GM19468 (cell line): ENCODE measurements around the gene PRPF40A.

Experiments
- ATAC-seq: cut with Tn5 transposase; IDR thresholded peaks from one replicate; pipeline ENCODE4 v1.9.1; 2021; ENCODE audit warnings: mild to moderate bottlenecking, moderate library complexity, moderate number of reproducible peaks; ENCODE audit not compliant: unreplicated experiment; ENCODE audit errors: extremely low read depth

Gene PRPF40A

GRCh38 chr2:152661076-152661475 lies 56.2 kb downstream of the PRPF40A start:
- ATAC-seq = no peak

- no peak for ATAC-seq
These were observed 59.0 kb downstream of the PRPF40A start for GRCh38 chr2:152658221-152658620.

GRCh38 chr2:152657043-152657442 lies 60.2 kb downstream of the PRPF40A start:
- ATAC-seq = no peak

- ATAC-seq = no peak
These were observed 61.4 kb downstream of the PRPF40A start for GRCh38 chr2:152655880-152656279.

GRCh38 chr2:152651834-152652233 lies 65.4 kb downstream of the PRPF40A start:
- ATAC-seq = no peak

- ATAC-seq = no peak
These were observed 66.4 kb downstream of the PRPF40A start for GRCh38 chr2:152650768-152651371.

GRCh38 chr2:152649997-152650396 lies 67.3 kb downstream of the PRPF40A start:
- no peak for ATAC-seq

GRCh38 chr2:152648336-152648735 lies 68.9 kb downstream of the PRPF40A start:
- no peak for ATAC-seq

- ATAC-seq = no peak
These were observed 69.7 kb downstream of the PRPF40A start for GRCh38 chr2:152647552-152647951.

GRCh38 chr2:152646775-152647174 lies 70.5 kb downstream of the PRPF40A start:
- ATAC-seq = no peak

- ATAC-seq = no peak
These were observed 71.0 kb downstream of the PRPF40A start for GRCh38 chr2:152646264-152646663.

GRCh38 chr2:152644189-152644873 lies 72.9 kb downstream of the PRPF40A start:
- ATAC-seq = no peak

- no peak for ATAC-seq
These were observed 78.7 kb downstream of the PRPF40A start for GRCh38 chr2:152638590-152638989.

GRCh38 chr2:152638056-152638455 lies 79.2 kb downstream of the PRPF40A start:
- ATAC-seq = no peak

GRCh38 chr2:152637251-152637650 lies 80.0 kb downstream of the PRPF40A start:
- ATAC-seq = no peak

GRCh38 chr2:152635635-152636298 lies 81.5 kb downstream of the PRPF40A start:
- peak; percentile 18 for ATAC-seq

- no peak for ATAC-seq
These were observed 84.5 kb downstream of the PRPF40A start for GRCh38 chr2:152632736-152633135.

GRCh38 chr2:152630466-152630865 lies 86.8 kb downstream of the PRPF40A start:
- no peak for ATAC-seq

- ATAC-seq = no peak
These were observed 88.1 kb downstream of the PRPF40A start for GRCh38 chr2:152629202-152629601.

GRCh38 chr2:152627351-152627957 lies 89.8 kb downstream of the PRPF40A start:
- ATAC-seq = no peak

GRCh38 chr2:152626911-152627339 lies 90.3 kb downstream of the PRPF40A start:
- no peak for ATAC-seq
